Chondrocyte (in vitro differentiated cells): ENCODE data around the gene RORB. TPM values are rescaled to one million over a fixed set of nuclear protein-coding genes. Genes with fewer than 3 reads are reported as not detected.

Experiments
- DNase-seq: peaks from one replicate; pipeline ENCODE4 v3.0.0; 2021; ENCODE audit warnings: mixed read lengths, low spot score
- H3K27ac Mint-ChIP-seq: one replicate; pipeline ENCODE4 v1.8.0; 2021; ENCODE audit warnings: mild to moderate bottlenecking, moderate library complexity, mixed read lengths; ENCODE audit not compliant: unreplicated experiment
- H3K27me3 Mint-ChIP-seq: 2 replicates; pipeline ENCODE4 v1.8.0; 2021; ENCODE audit warnings: low read depth, mixed read lengths
- H3K36me3 Mint-ChIP-seq: 2 replicates; pipeline ENCODE4 v1.8.0; 2021; ENCODE audit warnings: low read depth, mixed read lengths
- H3K4me1 Mint-ChIP-seq: 2 replicates; pipeline ENCODE4 v1.8.0; 2021; ENCODE audit warnings: low read depth, mild to moderate bottlenecking, mixed read lengths
- H3K4me3 Mint-ChIP-seq: one replicate; pipeline ENCODE4 v1.8.0; 2021; ENCODE audit warnings: mild to moderate bottlenecking, moderate library complexity, mixed read lengths; ENCODE audit not compliant: unreplicated experiment
- H3K9me3 Mint-ChIP-seq: 2 replicates; pipeline ENCODE4 v1.8.0; 2021; ENCODE audit warnings: low read depth, mixed read lengths
- total RNA-seq: library from RNA; stranded (reverse); gene quantifications from 3 replicates; pipeline ENCODE4 v1.2.1, GENCODE V29; 2021
- TF ChIP-seq, protein P1 (sequence below): fragments of 200-600 bp; sonication (generic); IDR thresholded peaks from 2 replicates; pipeline ENCODE4 v1.5.0; 2021; ENCODE audit warnings: antibody characterized with exemption, mild to moderate bottlenecking, moderate library complexity

RORB gene
- total RNA-seq, 1 donor from 2014 or later = not detected

DNA sequence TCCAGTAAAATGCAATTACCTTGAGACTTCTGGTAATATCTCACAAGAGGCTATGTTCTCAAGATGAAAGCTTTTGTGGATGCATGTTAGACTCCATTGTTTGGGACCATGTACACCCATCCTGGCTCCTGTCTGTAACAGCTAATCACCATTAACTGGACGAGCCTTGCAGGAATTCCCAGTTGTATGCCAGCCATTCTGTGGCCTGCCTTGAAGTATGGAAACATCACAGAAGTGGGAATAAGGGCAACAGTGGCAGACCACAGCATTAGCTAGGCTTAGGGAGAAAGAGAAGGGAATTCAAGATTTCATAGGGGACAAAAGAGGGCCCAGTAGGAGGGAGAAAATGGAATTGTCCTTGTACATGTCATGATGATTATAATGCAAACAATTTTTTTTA lies 79.0 kb downstream of the RORB start:
- no peaks in the 10 kb centered on the region for H3K9me3 Mint-ChIP-seq
- H3K27me3 Mint-ChIP-seq = peaks cover 33% of the 10 kb centered on the region
- no peak overlapping the region for H3K4me3 Mint-ChIP-seq
- no peaks in the 10 kb centered on the region for H3K4me1 Mint-ChIP-seq
- no peak for DNase-seq
- H3K27ac Mint-ChIP-seq = no peak overlapping the region
- TF ChIP-seq, protein P1, sequence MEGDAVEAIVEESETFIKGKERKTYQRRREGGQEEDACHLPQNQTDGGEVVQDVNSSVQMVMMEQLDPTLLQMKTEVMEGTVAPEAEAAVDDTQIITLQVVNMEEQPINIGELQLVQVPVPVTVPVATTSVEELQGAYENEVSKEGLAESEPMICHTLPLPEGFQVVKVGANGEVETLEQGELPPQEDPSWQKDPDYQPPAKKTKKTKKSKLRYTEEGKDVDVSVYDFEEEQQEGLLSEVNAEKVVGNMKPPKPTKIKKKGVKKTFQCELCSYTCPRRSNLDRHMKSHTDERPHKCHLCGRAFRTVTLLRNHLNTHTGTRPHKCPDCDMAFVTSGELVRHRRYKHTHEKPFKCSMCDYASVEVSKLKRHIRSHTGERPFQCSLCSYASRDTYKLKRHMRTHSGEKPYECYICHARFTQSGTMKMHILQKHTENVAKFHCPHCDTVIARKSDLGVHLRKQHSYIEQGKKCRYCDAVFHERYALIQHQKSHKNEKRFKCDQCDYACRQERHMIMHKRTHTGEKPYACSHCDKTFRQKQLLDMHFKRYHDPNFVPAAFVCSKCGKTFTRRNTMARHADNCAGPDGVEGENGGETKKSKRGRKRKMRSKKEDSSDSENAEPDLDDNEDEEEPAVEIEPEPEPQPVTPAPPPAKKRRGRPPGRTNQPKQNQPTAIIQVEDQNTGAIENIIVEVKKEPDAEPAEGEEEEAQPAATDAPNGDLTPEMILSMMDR = no peak
- no peaks in the 10 kb centered on the region for H3K36me3 Mint-ChIP-seq

DNA sequence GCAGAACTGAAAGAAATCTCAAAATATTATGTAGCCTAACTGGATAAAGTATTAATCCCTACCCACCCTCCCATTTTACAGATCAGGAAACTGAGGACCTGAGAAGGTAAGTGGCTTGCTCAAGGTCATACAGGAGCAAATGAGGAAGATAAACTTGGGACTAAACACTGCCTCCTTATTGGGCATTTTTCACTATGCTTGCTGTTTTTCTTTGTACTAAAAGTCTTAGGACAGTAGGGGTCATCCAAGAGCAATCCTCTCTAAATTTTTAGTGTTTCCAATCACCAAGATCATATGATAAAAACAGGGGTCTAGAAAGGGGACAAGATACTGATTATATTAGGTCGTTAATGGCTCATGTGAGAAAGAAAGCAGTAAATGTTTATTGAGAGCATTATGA lies 80.8 kb downstream of the RORB start:
- Mint-ChIP-seq H3K27ac (no peak overlapping the region), H3K4me1 (no peaks in the 10 kb centered on the region), H3K36me3 (no peaks in the 10 kb centered on the region), H3K4me3 (no peak overlapping the region), H3K27me3 (peaks cover 21% of the 10 kb centered on the region), H3K9me3 (no peaks in the 10 kb centered on the region)
- DNase-seq = no peak
- TF ChIP-seq, protein P1 = peak; percentile 73

DNA sequence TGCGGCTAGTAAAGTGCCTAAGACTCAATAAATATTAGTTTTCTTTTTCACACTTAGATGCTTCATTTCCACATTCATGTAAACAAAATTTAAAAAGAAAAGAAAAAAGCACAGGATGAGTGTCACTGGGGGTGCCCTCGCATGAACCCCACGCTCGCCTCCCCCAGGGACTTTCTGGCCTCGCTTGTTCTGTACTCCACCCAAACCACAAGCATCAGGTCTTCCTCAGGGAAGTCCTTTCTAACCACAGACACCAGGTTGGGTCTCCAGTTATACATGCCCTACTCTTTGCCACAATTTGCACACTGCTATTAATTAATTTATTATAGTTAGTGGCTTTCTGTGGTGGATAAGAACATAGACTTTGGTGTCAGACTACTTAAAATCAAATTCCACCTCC lies 92.4 kb downstream of the RORB start:
- H3K4me3 Mint-ChIP-seq = no peak overlapping the region
- DNase-seq = no peak
- H3K27ac Mint-ChIP-seq = no peak overlapping the region
- H3K27me3 Mint-ChIP-seq = peaks cover 2% of the 10 kb centered on the region
- H3K4me1 Mint-ChIP-seq = no peaks in the 10 kb centered on the region
- no peaks in the 10 kb centered on the region for H3K36me3 Mint-ChIP-seq
- H3K9me3 Mint-ChIP-seq = no peaks in the 10 kb centered on the region
- TF ChIP-seq, protein P1 = no peak

DNA sequence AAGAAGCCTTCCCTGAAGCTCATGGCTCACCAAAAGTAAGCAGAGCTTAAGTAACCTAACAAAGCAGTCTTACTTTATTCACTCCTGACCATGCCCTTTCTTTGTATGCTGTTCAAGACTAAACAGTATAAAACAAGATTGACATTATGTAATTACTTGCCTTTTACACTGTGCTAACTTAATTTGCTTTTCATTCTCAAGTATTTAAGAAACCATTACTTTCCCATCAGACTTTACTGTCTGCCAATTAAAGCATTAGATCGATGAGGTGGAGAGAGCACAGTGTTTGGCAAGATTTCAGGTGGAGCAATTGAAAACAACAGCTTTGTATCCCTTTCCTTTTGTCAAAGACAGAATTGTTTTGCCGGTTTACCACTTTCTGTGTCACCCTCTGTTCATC lies 98.2 kb downstream of the RORB start:
- H3K4me1 Mint-ChIP-seq = no peaks in the 10 kb centered on the region
- H3K36me3 Mint-ChIP-seq = no peaks in the 10 kb centered on the region
- no peak overlapping the region for H3K4me3 Mint-ChIP-seq
- no peak overlapping the region for H3K27ac Mint-ChIP-seq
- no peaks in the 10 kb centered on the region for H3K9me3 Mint-ChIP-seq
- no peak for DNase-seq
- TF ChIP-seq, protein P1 = no peak
- H3K27me3 Mint-ChIP-seq = peaks cover 9% of the 10 kb centered on the region

DNA sequence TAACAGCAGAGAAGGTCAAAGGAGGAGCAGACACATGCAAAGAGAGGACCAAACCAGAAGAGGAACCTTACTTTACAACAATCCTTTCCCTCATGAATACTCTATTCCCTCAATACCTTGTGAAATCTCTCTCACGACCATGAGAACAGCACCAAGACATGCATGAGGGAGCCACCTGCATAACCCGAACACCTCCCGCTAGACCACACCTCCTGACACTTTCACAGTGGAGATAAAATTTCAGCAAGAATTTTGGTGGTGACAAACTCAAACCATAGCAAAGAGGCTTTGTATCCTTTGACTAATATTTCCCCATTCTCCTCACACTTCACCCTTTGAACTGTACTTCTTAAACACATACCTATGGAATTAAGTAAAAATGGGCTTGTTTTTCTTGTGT lies 101.7 kb downstream of the RORB start:
- no peak overlapping the region for H3K4me3 Mint-ChIP-seq
- H3K27me3 Mint-ChIP-seq = peaks cover 8% of the 10 kb centered on the region

More for the DNA sequence above, 101.7 kb downstream of the RORB start:
- Mint-ChIP-seq H3K4me1 (no peaks in the 10 kb centered on the region), H3K36me3 (no peaks in the 10 kb centered on the region), H3K27ac (no peak overlapping the region), H3K9me3 (no peaks in the 10 kb centered on the region)
- TF ChIP-seq, protein P1 = no peak
- DNase-seq = no peak
